Spinal cord (tissue), 10 donors: Measurements from ENCODE around the gene DIP2C. TPM values are rescaled to one million over a fixed set of nuclear protein-coding genes. Genes with fewer than 3 reads are reported as not detected.
A peak's percentile ranks its signal among the peaks of the same experiment; 100 is the strongest.

Experiments
- DNase-seq, 6 donors: peaks; one replicate each; pipeline versions ENCODE4 v3.0.0 to v3.0.0-alpha.2; 2013 to 2015; ENCODE audit warnings: low spot score in 6 of 6, low read depth in 4 of 6
- H3K27ac ChIP-seq: one replicate; pipeline ENCODE4 v1.5.1; 2013; ENCODE audit warnings: low read depth, low read length, control low read depth
- H3K27me3 ChIP-seq: one replicate; pipeline ENCODE4 v1.6.1; 2013; ENCODE audit warnings: low read length; ENCODE audit not compliant: control insufficient read depth, insufficient read depth
- H3K36me3 ChIP-seq: one replicate; pipeline ENCODE4 v1.6.1; 2013; ENCODE audit warnings: low read length; ENCODE audit not compliant: control insufficient read depth, insufficient read depth
- H3K4me1 ChIP-seq: one replicate; pipeline ENCODE4 v1.6.1; 2013; ENCODE audit warnings: low read length; ENCODE audit not compliant: control insufficient read depth, insufficient read depth
- H3K4me3 ChIP-seq: one replicate; pipeline ENCODE4 v1.5.1; 2013; ENCODE audit warnings: low read depth, low read length, control low read depth
- H3K9me3 ChIP-seq: one replicate; pipeline ENCODE4 v1.6.1; 2013; ENCODE audit warnings: low read length; ENCODE audit not compliant: control insufficient read depth, insufficient read depth
- WGBS: methylation state at CpG from one replicate; pipeline ENCODE4 v1.1.5; 2013; ENCODE audit warnings: missing lambda C conversion rate; ENCODE audit not compliant: insufficient coverage; 5-methylcytosine and 5-hydroxymethylcytosine counted together
- polyA plus RNA-seq, 2 donors: library from polyadenylated mRNA; unstranded; fragments of 120-200 nt; gene quantifications; one replicate each; pipeline ENCODE4 v1.2.1, GENCODE V29; 2013; ENCODE audit not compliant: insufficient read length in 2 of 2
- total RNA-seq, 2 donors: library from RNA; depleted of rRNA in 1 of 2; stranded (reverse); fragments of 120-200 nt in 1 of 2; fragments of >200 nt in 1 of 2; gene quantifications; one replicate each; pipeline versions ENCODE4 v1.2.3 to v1.2.4, GENCODE V29; 2013 to 2014
- donor health status: healthy.

The DIP2C gene
- total and polyA plus RNA-seq, 4 donors: 15.4 to 36.3 (median 29.3) TPM

GRCh38 chr10:670990-671389 is 18.5 kb downstream of the DIP2C start:
- H3K27ac ChIP-seq: no peak overlapping the region
- no peak for DNase-seq
- WGBS: 90% methylated on average over 25 of the region's 26 CpGs

GRCh38 chr10:670038-670437 is 19.4 kb downstream of the DIP2C start:
- H3K4me3 ChIP-seq: no peak overlapping the region
- DNase-seq: no peak
- WGBS: 88% methylated on average over 16 of the region's 19 CpGs
- no peaks in the 10 kb centered on the region for H3K9me3 ChIP-seq
- H3K27me3 ChIP-seq: no peaks in the 10 kb centered on the region
- no peak overlapping the region for H3K27ac ChIP-seq
- peaks cover 12% of the 10 kb centered on the region for H3K36me3 ChIP-seq
- H3K4me1 ChIP-seq: peaks cover 21% of the 10 kb centered on the region

More at GRCh38 chr10:670990-671389, 18.5 kb downstream of the DIP2C start:
- Histone ChIP-seq H3K27me3 (no peaks in the 10 kb centered on the region), H3K4me3 (no peak overlapping the region), H3K36me3 (peaks cover 8% of the 10 kb centered on the region), H3K9me3 (no peaks in the 10 kb centered on the region), H3K4me1 (peaks cover 18% of the 10 kb centered on the region)

GRCh38 chr10:668786-669485 is 20.5 kb downstream of the DIP2C start:
- 80% methylated on average over 1 of the region's 17 CpGs for WGBS

GRCh38 chr10:667602-668143 is 21.8 kb downstream of the DIP2C start:
- WGBS: over 99% methylated on average over 7 of the region's 7 CpGs
- no peak overlapping the region for H3K4me3 ChIP-seq
- no peak for DNase-seq
- no peak overlapping the region for H3K27ac ChIP-seq
- H3K9me3 ChIP-seq: no peaks in the 10 kb centered on the region
- H3K4me1 ChIP-seq: peaks cover 39% of the 10 kb centered on the region
- H3K36me3 ChIP-seq: peaks cover 12% of the 10 kb centered on the region
- no peaks in the 10 kb centered on the region for H3K27me3 ChIP-seq

More at GRCh38 chr10:668786-669485, 20.5 kb downstream of the DIP2C start:
- H3K27ac ChIP-seq: no peak overlapping the region
- DNase-seq: no peak
- H3K4me3 ChIP-seq: no peak overlapping the region
- H3K36me3 ChIP-seq: peaks cover 12% of the 10 kb centered on the region
- no peaks in the 10 kb centered on the region for H3K9me3 ChIP-seq
- H3K4me1 ChIP-seq: peaks cover 26% of the 10 kb centered on the region
- H3K27me3 ChIP-seq: no peaks in the 10 kb centered on the region

- Histone ChIP-seq H3K9me3 (no peaks in the 10 kb centered on the region), H3K27ac (no peak overlapping the region), H3K36me3 (peaks cover 14% of the 10 kb centered on the region), H3K27me3 (no peaks in the 10 kb centered on the region), H3K4me3 (no peak overlapping the region), H3K4me1 (peaks cover 42% of the 10 kb centered on the region)
- DNase-seq: no peak
- 77% methylated on average over 14 of the region's 15 CpGs for WGBS
These were observed 22.4 kb downstream of the DIP2C start for GRCh38 chr10:667096-667495.

- H3K9me3 ChIP-seq: no peaks in the 10 kb centered on the region
- no peak overlapping the region for H3K27ac ChIP-seq
- no peak for DNase-seq
- WGBS: 94% methylated on average over 26 of the region's 37 CpGs
- H3K36me3 ChIP-seq: peaks cover 14% of the 10 kb centered on the region
- H3K4me3 ChIP-seq: no peak overlapping the region
- H3K27me3 ChIP-seq: no peaks in the 10 kb centered on the region
- peaks cover 46% of the 10 kb centered on the region for H3K4me1 ChIP-seq
These were observed 23.0 kb downstream of the DIP2C start for GRCh38 chr10:666237-667012.

GRCh38 chr10:665579-666091 is 23.8 kb downstream of the DIP2C start:
- peak in 1 of 6 donors; percentile 31 for DNase-seq
- H3K4me1 ChIP-seq: peaks cover 54% of the 10 kb centered on the region
- H3K4me3 ChIP-seq: no peak overlapping the region
- H3K27me3 ChIP-seq: no peaks in the 10 kb centered on the region
- H3K9me3 ChIP-seq: no peaks in the 10 kb centered on the region
- no peak overlapping the region for H3K27ac ChIP-seq
- peaks cover 12% of the 10 kb centered on the region for H3K36me3 ChIP-seq
- WGBS: 88% methylated on average over 23 of the region's 30 CpGs

- peaks cover 56% of the 10 kb centered on the region for H3K4me1 ChIP-seq
- no peak for DNase-seq
- no peaks in the 10 kb centered on the region for H3K27me3 ChIP-seq
- no CpG with 5 or more reads among the region's 4 CpGs for WGBS
- H3K4me3 ChIP-seq: no peak overlapping the region
- peaks cover 12% of the 10 kb centered on the region for H3K36me3 ChIP-seq
- no peaks in the 10 kb centered on the region for H3K9me3 ChIP-seq
- no peak overlapping the region for H3K27ac ChIP-seq
These were observed 24.6 kb downstream of the DIP2C start for GRCh38 chr10:664893-665292.

- DNase-seq: no peak
- peaks cover 56% of the 10 kb centered on the region for H3K4me1 ChIP-seq
- WGBS: 49% methylated on average over 4 of the region's 7 CpGs
- H3K36me3 ChIP-seq: peaks cover 12% of the 10 kb centered on the region
- no peaks in the 10 kb centered on the region for H3K27me3 ChIP-seq
- H3K27ac ChIP-seq: peak overlapping the region; percentile 71
- no peak overlapping the region for H3K4me3 ChIP-seq
- no peaks in the 10 kb centered on the region for H3K9me3 ChIP-seq
These were observed 25.2 kb downstream of the DIP2C start for GRCh38 chr10:664301-664700.
